Stimulated activated CD4-positive, alpha-beta T cell treated with anti-CD3 and anti-CD28 coated beads, Interleukin-15, amount 100 ng/mL, for 48 hours (primary cell): ENCODE data around the gene GSTA1.
"Not testable (repeated sequence)": the region's sequence is repeated elsewhere in the genome, so short reads cannot be mapped to it uniquely, and the experiment has no call there.

Experiments
- DNase-seq, 2 donors: peaks; one replicate each; pipeline ENCODE4 v3.0.0-alpha.2; 2020; ENCODE audit warnings: low read depth in 2 of 2

The GSTA1 gene

DNA sequence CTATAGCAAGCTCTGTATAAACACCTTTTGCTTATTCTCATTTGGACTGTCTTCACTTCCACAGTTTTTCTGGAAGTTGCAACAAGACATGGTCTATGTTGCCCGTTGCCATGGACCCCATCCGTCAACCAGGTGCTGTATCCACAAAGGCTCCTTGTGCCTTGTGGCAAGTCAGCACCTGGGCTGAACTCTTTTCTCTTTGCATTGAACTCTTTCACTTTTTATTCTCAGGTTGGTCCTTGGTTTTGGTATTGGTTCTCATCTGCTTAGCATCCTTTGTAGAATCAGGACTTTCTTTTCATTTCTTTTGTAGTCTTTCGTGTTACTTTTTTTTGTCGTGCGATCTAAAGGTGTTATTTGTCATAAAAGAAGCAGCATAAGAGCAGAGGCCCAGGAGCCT is 5.0 kb upstream of the GSTA1 start:
- no peak for DNase-seq

DNA sequence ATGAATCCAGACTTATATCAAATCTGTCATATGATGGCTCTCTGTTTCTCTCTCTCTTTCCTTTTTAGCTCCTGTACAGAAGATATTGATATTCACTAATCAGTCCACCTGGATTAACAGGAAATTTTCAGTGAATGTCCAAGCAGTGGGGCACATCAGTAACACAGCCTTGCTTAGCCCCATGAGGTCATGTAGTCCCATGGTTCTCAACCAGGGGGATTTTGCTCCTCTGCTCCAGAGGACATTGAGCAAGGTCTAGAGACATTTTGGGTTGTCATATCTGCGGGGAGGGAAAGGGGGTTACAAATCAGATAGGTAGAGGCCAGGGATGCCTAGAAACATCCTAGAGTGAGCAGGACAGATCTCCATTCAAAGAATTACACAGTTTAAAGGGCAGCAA is 810 bp downstream of the GSTA1 start:
- DNase-seq, result no peak

DNA sequence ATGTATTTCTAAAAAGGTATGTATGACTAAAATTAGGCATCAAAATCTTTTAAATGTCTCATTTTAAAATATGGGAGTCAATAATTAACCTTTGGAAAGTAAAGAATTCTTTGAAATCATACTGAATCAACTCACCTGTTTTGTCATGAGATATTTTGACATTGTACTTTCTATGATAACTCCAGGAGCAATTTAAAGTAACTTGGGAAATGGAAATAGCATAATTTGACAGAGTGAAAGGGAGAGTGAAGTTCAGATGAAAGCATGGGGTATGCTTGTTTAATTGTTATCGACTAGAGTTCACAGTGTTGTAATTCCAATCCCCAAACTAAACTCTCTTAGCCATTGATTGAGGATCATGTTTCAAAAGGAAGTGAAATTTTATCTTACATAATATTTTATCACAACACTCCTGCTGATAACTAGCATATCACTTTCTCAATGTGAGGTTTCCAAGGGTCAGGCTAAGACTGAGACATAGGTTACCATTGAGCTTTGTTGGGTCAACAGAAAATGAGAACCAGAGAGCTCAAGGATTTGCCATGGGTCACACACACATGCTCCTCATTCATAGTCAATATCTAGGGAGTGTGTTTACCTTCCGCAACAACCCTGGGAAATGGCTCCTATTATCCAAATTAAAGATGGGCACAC is 2.3 kb downstream of the GSTA1 start:
- no peak for DNase-seq

DNA sequence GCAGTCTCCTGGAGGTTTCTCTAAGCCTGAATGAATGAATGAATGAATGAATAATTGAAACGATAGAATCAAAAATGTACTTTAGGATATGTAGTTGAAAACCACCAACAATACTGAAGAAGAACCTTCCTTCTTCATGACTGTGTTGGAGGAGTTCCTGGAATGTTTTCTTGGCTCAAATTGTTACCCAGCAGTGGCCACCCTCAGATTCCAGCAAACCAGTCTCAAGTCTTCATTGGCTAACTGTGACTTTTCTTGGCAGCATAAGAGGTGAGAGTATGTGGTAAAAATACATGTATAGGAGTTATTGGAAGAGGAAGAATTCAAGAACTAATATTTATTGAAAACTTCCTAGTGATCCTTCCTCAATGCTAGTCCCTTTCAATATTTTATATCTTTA is 4.3 kb downstream of the GSTA1 start:
- not testable (repeated sequence) for DNase-seq

DNA sequence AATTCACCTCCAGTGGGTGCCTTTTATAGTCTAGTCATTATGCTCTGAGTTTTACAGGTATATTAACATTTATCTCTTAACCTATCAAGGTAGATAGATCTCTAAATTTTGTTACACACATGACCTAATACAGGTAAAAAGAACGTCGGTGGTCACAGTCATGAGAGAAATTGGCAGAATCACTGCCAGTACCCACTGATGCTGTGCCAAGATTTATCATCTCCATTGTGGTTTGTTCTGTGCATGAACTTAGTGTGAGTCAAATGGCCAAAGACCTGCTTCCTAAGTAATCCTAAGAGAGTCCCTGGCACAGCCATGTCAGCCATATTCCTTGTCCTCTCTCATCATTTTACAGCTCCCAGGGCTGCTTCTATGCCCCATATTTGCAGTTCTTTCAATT is 9.2 kb downstream of the GSTA1 start:
- not testable (repeated sequence) for DNase-seq

DNA sequence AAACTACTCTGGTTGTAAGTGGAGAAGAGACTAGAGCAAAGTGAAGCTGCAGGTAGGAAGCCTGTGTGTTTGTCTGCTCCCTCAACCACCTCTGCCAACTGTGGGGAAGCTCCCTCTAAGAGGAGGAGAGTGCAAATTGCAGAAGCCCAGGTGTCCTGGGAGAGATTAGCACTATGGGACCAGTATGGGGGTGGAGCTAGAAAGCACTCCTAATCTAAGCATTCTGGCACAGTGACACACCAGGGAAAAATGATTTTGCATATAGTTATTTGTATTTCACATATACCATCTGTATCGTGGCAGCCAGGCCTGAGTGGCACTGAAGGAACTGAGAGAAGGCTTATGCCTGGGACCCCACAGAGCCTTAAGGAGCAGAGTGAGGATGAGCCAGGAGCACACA is 12.8 kb downstream of the GSTA1 start:
- no peak for DNase-seq

DNA sequence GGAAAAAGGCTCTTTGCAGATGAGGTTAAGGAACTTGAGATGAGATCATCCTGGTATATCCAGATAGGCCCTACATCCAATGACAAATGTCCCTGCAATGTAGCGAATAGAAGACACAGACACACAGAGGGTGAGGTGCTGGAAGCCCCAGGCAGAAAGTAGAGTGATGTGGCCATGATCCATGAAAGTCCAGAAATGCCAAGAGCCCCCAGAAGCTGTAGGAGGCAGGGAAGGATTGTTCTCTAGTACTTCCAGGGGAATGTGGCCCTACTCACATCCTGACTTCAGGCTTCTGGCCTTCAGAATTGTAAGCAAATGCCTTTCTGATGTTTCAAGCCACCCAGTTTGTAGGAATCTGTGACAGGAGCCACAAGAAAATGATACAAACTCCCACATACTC is 14.0 kb downstream of the GSTA1 start:
- not testable (repeated sequence) for DNase-seq

DNA sequence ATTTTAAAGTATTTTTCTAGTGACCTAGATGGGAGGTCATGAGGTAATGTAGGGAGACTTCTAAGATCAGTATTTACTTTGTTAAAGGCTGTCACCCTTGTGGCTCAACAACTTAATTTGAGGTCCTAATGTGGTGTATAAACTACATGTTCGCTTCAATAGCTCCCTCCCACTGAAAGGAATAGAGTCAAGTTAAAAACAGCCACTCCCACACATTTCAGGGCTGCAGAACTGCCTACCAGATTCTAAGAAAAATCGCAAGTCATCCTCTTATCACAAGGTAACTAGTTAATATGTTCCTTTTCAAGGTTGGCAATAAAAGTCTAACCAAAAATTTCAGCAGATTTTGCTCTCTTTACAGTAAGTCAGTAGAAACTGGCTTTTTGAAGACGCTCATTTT is 15.1 kb downstream of the GSTA1 start:
- DNase-seq, result no peak

DNA sequence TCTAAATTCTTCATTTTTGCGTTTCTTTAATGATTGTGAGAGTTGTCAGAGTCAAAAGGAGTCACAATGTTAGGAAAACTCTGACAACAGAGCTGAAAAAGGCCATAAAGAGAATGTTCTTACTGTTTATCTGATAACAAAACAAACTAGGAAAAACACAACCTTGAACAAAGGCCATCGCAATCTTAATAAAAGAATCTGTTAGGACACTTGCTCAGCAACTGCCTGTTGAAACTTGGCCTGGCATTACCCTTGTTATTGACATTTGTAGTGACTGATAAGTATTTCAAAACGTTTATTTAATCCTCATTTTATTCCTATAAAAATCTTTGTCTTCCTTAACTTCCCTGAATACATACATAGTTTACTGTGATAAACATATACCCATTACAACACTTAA is 15.7 kb downstream of the GSTA1 start:
- DNase-seq, result no peak

DNA sequence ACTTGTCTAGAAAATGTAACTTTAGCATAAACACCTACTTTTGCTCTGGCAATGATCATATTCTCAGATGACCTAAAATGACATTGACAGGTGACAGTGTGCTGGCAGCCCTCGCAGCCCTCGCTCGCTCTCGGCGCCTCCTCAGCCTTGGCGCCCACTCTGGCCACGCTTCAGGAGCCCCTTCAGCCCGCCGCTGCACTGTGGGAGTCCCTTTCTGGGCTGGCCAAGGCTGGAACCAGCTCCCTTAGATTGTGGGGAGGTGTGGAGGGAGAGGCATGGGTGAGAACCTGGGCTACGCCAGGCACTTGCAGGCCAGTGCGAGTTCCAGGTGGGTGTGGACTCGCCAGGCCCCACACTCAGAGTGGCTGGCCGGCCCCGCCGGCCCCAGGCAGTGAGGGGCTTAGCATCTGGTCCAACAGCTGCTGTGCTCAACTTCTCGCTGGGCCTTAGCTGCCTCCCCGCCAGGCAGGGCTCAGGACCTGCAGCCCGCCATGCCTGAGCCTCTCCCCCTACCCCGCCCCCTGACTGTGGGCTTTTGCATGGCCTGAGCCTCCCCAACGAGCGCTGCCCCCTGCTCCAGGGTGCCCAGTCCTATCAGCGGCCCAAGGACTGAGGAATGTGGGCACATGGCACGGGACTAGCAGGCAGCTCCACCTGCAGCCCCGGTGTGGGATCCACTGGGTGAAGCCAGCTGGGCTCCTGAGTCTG is 17.2 kb downstream of the GSTA1 start:
- DNase-seq, result no peak

DNA sequence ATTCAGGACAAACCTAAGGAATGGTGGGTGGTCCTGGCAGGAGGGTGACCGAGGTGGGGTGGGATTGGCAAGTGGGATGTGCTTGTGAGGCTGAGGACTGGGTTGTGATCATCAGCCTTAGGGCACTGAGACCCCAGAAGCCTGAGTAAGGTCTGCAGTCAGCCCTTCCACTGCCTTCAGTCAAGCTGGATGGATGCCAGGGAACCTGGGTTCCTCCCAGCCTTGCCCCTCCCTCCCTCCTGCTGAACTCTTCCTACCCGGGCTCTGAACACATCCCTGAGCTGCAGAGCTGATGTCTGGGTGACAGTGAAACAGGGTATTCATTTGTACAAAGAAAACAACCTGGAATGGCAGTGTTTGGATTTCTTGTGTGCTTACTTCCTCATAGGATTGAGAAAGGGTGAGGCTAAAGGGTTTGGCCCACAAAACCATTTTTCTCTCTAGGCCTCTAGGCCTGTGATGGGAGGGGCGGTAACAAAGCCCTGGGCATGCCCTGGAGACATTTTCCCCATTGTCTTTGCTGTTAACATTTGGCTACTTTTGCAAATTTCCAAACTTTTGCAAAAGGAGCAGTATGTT is 20.8 kb downstream of the GSTA1 start:
- DNase-seq, result not testable (repeated sequence)

DNA sequence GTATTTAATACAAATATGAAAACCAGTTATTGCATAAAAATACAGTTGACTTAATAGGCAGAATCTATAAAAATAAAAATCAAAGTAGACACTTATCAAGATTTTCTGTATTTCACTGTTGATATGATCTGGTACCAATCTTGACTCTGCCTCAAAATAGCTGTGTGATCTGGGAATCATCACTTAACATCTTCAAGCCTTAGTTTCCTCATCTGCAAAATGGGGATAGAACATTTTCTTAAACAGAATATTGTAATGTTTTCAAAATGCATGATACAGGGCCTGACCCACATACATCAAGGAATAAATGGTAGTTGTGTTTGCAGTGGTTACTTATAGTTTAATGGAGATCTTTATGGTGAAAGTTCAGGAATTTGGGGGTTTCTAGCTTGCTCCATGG is 21.4 kb downstream of the GSTA1 start:
- DNase-seq, result not testable (repeated sequence)

DNA sequence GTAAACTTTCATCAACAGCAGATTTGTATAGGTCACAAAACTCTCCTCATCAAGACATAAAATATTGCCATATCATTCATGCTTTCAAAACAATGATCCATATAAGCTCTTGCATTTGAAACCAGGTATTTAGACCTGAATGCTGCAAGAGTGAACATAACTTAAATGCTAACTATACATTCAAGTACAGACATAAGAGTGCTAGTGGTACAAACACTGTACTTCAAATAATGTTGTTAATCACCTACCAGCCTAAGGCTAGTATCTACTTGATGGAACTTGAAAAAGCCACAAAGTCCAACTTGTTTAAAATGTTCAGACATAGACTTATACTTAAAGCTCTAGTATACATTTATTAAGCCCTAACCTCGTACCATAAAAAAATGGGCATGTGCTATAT is 24.4 kb downstream of the GSTA1 start:
- no peak for DNase-seq

DNA sequence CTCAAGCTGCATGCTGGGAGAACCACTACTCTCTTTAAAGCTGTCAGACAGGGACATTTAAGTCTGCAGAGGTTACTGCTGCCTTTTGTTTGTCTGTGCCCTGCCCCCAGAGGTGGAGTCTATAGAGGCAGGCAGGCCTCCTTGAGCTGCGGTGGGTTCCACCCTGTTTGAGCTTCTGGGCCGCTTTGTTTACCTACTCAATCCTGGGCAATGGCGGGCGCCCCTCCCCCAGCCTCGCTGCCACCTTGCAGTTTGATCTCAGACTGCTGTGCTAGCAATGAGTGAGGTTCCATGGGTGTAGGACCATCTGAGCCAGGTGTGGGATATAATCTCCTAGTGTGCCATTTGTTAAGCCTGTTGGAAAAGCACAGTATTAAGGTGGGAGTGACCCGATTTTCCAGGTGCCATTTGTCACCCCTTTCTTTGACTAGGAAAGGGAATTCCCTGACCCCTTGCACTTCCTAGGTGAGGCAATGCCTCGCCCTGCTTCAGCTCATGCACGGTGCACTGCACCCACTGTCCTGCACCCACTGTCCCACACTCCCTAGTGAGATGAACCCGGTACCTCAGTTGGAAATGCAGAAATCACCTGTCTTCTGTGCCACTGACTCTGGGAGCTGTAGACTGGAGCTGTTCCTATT is 26.8 kb downstream of the GSTA1 start:
- not testable (repeated sequence) for DNase-seq

DNA sequence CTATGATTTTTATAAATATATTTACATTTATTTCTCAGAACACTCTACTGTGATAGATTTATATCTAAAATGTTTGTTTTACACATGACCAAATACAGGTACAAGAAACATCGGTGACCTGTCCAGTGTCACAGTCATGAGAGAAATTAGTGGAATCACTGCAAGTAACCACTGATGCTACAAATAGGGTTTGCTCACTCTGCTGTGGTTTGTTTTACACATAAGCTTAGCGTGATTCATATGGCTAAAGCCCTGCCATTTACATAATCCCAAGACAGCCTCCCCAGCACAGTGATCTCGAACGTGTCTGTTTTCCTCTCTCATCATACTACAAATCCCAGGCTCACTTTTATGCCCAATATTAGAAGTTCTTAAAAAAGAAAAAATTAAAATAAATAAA is 34.2 kb downstream of the GSTA1 start:
- not testable (repeated sequence) for DNase-seq

DNA sequence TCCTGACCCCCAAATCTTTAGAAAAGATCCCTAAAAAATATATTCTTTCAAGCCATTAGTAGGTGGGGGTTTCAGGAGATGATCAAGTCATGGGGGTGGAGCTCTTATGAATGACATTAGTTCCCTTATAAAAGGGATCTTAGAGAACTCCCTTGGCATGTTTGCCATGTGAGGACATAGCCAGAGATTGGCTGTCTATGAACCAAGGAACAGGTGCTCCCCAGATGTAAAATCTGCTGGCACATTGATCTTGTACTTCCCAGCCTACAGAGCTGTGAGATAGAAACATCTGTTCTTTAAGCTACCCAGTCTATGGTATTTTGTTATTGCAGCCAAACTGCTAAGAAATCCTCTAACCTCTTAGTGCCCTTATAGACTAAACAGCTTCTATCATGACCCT is 36.0 kb downstream of the GSTA1 start:
- DNase-seq, result not testable (repeated sequence)

DNA sequence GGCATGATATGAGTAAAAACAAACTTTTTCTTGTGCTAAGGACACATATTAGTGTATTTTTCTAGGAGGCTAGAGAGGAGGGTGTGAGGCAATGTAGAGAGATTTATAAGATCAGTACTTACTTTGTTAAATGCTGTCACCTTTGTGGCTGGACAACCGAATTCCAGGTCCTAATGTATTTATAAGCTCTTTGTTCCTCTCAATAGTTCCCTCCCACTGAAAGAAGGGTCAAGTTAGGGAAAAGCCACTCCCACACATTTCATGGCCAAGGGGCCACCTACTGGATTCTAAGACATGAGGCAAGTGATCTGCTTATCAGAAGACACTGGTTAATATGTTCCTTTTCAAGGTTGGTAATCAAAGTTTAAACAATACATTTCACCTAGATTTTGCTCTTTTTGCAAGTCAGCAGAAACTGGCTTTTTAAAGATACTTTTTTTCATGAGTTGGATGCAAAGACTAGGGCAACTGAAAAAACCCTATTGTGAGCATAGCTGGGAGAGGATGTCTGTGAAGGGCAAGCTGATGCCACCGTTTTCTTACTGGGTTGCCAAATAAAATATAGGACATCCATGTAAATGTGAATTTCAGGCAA is 40.2 kb downstream of the GSTA1 start, which contains the start of gene GSTA2:
Gene GSTA2 (minus strand): TSS at position 154 of the 595 bp plus-strand sequence. CDS start 5,528 bp downstream, outside the sequence.
- DNase-seq, result not testable (repeated sequence)

DNA sequence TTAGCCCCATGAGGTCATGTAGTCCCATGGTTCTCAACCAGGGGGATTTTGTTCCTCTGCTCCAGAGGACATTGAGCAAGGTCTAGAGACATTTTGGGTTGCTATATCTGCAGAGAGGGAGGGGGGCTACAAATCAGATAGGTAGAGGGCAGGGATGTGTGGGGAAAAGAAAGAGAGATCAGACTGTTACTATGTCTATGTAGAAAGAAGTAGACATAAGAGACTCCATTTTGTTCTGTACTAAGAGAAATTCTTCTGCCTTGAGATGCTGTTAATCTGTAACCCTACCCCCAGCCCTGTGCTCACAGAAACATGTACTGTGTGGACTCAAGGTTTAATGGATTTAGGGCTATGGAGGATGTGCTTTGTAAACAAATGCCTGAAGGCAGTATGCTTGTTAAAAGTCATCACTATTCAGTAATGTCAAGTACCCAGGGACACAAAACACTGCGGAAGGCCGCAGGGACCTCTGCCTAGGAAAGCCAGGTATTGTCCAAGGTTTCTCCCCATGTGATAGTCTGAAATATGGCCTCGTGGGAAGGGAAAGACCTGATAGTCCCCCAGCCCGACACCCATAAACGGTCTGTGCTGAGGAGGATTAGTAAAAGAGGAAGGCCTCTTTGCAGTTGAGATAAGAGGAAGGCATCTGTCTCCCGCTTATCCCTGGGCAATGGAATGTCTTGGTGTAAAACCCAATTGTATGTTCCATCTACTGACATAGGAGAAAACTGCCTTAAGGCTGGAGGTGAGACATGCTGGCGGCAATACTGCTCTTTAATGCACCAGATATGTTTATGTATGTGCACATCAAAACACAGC is 41.7 kb downstream of the GSTA1 start:
- not testable (repeated sequence) for DNase-seq

DNA sequence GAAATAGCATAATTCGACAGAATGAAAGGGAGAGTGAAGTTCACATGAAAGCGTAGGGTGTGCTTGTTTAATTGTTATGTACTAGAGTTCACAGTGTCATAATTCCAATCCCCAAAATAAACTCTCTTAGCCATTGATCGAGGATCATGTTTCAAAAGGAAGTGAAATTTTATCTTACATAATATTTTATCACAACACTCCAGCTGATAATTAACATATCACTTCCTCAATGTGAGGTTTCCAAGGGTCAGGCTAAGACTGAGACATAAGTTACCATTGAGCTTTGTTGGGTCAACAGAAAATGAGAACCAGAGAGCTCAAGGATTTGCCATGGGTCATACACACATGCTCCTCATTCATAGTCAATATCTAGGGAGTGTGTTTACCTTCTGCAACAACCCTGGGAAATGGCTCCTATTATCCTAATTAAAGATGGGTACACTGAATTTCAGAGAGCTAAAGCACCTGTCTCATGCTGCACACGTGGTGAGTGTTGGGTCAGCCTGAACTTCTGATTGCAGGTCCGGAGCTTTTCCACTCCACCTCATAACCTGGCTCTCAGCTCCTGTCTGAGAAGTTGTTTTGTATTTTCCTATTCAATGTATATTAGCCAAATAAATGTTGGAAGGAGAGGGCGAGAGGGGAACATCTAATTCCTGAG is 43.4 kb downstream of the GSTA1 start:
- DNase-seq, result no peak

DNA sequence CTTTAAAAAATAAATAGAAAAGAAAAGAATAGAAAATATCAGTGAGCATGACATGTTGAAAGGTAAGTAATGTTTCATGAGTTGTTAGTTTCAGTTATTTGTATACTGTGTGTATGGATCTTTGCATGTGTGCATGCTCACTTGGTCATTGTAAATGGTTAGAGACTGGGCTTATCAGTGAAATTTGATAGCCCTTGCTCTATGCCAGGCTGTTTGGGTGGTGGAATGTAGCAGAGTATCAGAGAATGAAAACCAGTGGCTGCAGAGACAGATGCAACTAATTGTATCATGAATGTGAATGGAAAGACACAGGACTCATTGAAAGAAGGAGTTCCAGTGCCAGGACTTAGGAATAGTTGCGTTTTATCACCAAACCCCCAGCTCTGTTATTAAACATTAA is 44.5 kb downstream of the GSTA1 start:
- DNase-seq, result no peak
